ENCODE results near the gene ANKRD27.

- TF ChIP-seq CTCF (IDR thresholded peaks at IDR 0.05; ENCODE audit: insufficient read depth, low read depth, low read length) (no peak), EZH2 (IDR thresholded peaks at IDR 0.05; ENCODE audit: insufficient read depth, low read length) (no peak)
Measured at GRCh38 chr19:32680986-32681385, 6.0 kb upstream of the ANKRD27 start.

All from astrocyte (in vitro differentiated cells and primary cell).